ENCODE data around the gene FBXO15.

FBXO15 gene

GRCh38 chr18:74065366-74065765 is 82.3 kb downstream of the FBXO15 start:
- Histone ChIP-seq H3K36me3 (ENCODE audit: control insufficient read depth, insufficient read depth, low read length) (no peaks in the 10 kb centered on the region), H3K9me3 (ENCODE audit: control insufficient read depth, low read length) (no peaks in the 10 kb centered on the region), H3K79me2 (no peaks in the 10 kb centered on the region), H3K27ac (no peak overlapping the region), H3K27me3 (ENCODE audit: control insufficient read depth, insufficient read depth, low read length) (no peaks in the 10 kb centered on the region), H3K4me2 (ENCODE audit: low read length) (no peak overlapping the region), H2AFZ (no peak overlapping the region), H3K4me3 (ENCODE audit: low read depth, low read length) (no peak overlapping the region), H3K4me1 (no peaks in the 10 kb centered on the region), H3K9ac (no peak overlapping the region)
- TF ChIP-seq CTCF (IDR thresholded peaks at IDR 0.05), result no peak

GRCh38 chr18:74064510-74064909 is 83.1 kb downstream of the FBXO15 start:
- no peaks in the 10 kb centered on the region for H3K9me3 ChIP-seq (ENCODE audit: control insufficient read depth, low read length)
- H3K79me2 ChIP-seq, result no peaks in the 10 kb centered on the region
- H2AFZ ChIP-seq, result no peak overlapping the region
- H3K4me2 ChIP-seq (ENCODE audit: low read length), result no peak overlapping the region
- no peak overlapping the region for H3K9ac ChIP-seq
- no peaks in the 10 kb centered on the region for H3K4me1 ChIP-seq
- no peak for TF ChIP-seq CTCF (IDR thresholded peaks at IDR 0.05)
- no peak overlapping the region for H3K27ac ChIP-seq
- no peaks in the 10 kb centered on the region for H3K36me3 ChIP-seq (ENCODE audit: control insufficient read depth, insufficient read depth, low read length)
- H3K4me3 ChIP-seq (ENCODE audit: low read depth, low read length), result no peak overlapping the region
- H3K27me3 ChIP-seq (ENCODE audit: control insufficient read depth, insufficient read depth, low read length), result no peaks in the 10 kb centered on the region

GRCh38 chr18:74063557-74063956 is 84.1 kb downstream of the FBXO15 start:
- no peak overlapping the region for H3K4me3 ChIP-seq (ENCODE audit: low read depth, low read length)
- H2AFZ ChIP-seq, result no peak overlapping the region
- no peaks in the 10 kb centered on the region for H3K79me2 ChIP-seq
- no peak overlapping the region for H3K27ac ChIP-seq
- H3K9me3 ChIP-seq (ENCODE audit: control insufficient read depth, low read length), result no peaks in the 10 kb centered on the region
- H3K4me2 ChIP-seq (ENCODE audit: low read length), result no peak overlapping the region
- no peaks in the 10 kb centered on the region for H3K36me3 ChIP-seq (ENCODE audit: control insufficient read depth, insufficient read depth, low read length)
- H3K4me1 ChIP-seq, result no peaks in the 10 kb centered on the region
- H3K9ac ChIP-seq, result no peak overlapping the region
- TF ChIP-seq CTCF (IDR thresholded peaks at IDR 0.05), result no peak
- no peaks in the 10 kb centered on the region for H3K27me3 ChIP-seq (ENCODE audit: control insufficient read depth, insufficient read depth, low read length)

GRCh38 chr18:74063023-74063422 is 84.6 kb downstream of the FBXO15 start:
- Histone ChIP-seq H3K9me3 (ENCODE audit: control insufficient read depth, low read length) (no peaks in the 10 kb centered on the region), H3K36me3 (ENCODE audit: control insufficient read depth, insufficient read depth, low read length) (no peaks in the 10 kb centered on the region), H3K4me3 (ENCODE audit: low read depth, low read length) (no peak overlapping the region), H2AFZ (no peak overlapping the region), H3K27me3 (ENCODE audit: control insufficient read depth, insufficient read depth, low read length) (no peaks in the 10 kb centered on the region), H3K4me2 (ENCODE audit: low read length) (no peak overlapping the region), H3K4me1 (no peaks in the 10 kb centered on the region), H3K27ac (no peak overlapping the region), H3K79me2 (no peaks in the 10 kb centered on the region), H3K9ac (no peak overlapping the region)
- TF ChIP-seq CTCF (IDR thresholded peaks at IDR 0.05), result no peak

- H3K79me2 ChIP-seq, result no peaks in the 10 kb centered on the region
- H3K27ac ChIP-seq, result no peak overlapping the region
- H3K4me1 ChIP-seq, result no peaks in the 10 kb centered on the region
- H3K9ac ChIP-seq, result no peak overlapping the region
- H3K27me3 ChIP-seq (ENCODE audit: control insufficient read depth, insufficient read depth, low read length), result no peaks in the 10 kb centered on the region
- no peak overlapping the region for H2AFZ ChIP-seq
- H3K4me3 ChIP-seq (ENCODE audit: low read depth, low read length), result no peak overlapping the region
- H3K9me3 ChIP-seq (ENCODE audit: control insufficient read depth, low read length), result no peaks in the 10 kb centered on the region
- TF ChIP-seq CTCF (IDR thresholded peaks at IDR 0.05), result no peak
- no peaks in the 10 kb centered on the region for H3K36me3 ChIP-seq (ENCODE audit: control insufficient read depth, insufficient read depth, low read length)
- H3K4me2 ChIP-seq (ENCODE audit: low read length), result no peak overlapping the region
These were observed 85.6 kb downstream of the FBXO15 start for GRCh38 chr18:74062037-74062436.
